SK-N-MC (cell line): Measurements from ENCODE around the gene PCDHA1.

Experiments used
- EZH2 ChIP-seq: fragments of 200-600 bp; sonication (generic); IDR thresholded peaks from one replicate; pipeline ENCODE4 v1.6.1; 2017; ENCODE audit warnings: antibody characterized with exemption
- POLR2AphosphoS5 ChIP-seq: IDR thresholded peaks from 2 replicates; pipeline ENCODE4 v1.6.1; 2012; ENCODE audit warnings: mild to moderate bottlenecking, low read depth, low read length, borderline replicate concordance

GRCh38 chr5:140833993-140834392 lies 48.1 kb downstream of the PCDHA1 start, which contains the start of gene PCDHA7:
- TF ChIP-seq POLR2AphosphoS5 (no peak), EZH2 (no peak)
